GM19035 (cell line): Measurements from ENCODE around the gene TRNP1.

Experiments
- ATAC-seq: cut with Tn5 transposase; IDR thresholded peaks from one replicate; pipeline ENCODE4 v1.9.1; 2021; ENCODE audit not compliant: unreplicated experiment

The TRNP1 gene

GRCh38 chr1:27025718-27026117, 32.2 kb downstream of the TRNP1 start:
- ATAC-seq: no peak

DNA sequence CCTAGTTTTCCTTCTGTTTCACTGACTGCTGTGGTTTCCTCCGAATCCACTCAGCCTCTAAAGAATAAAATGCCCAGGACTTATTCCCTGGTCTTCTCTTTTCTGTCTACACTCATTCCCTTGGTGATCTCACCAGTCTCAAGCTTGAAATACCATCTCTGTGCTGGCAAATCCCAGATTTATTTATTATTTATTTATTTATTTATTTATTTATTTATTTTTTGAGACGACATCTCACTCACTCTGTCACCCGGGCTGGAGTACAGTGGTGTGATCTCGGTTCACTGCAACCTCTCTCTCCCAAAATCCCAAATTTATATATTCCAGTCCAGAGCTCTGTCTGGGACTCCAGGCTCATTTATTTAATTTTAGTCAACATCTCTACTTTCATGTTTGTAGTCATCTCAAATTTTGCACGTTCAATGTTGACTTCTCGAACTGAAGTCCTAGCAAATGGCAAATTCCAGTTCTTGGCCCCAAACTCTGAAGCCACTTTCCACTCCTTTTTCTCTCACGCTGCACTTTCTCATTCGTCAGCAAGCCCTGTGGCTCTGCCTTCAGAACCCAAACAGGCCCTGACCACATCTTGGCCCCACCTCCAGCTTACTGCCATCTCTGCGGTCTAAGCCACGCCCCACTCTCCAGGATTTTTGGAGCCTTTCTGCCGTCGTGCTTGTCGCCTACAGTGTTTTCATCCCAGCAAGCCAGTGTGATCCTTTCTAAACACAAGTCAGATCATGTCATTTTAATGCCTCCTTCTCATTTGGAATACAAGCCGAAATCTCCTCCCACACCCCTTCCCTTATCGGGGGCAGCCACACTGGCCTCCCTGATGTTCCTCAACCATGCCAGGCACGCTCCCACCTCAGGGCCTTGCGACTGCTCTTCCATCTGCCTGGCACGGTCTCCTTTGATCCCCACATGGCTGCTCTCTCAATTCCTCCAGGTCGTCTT, 33.4 kb downstream of the TRNP1 start:
- no peak for ATAC-seq

DNA sequence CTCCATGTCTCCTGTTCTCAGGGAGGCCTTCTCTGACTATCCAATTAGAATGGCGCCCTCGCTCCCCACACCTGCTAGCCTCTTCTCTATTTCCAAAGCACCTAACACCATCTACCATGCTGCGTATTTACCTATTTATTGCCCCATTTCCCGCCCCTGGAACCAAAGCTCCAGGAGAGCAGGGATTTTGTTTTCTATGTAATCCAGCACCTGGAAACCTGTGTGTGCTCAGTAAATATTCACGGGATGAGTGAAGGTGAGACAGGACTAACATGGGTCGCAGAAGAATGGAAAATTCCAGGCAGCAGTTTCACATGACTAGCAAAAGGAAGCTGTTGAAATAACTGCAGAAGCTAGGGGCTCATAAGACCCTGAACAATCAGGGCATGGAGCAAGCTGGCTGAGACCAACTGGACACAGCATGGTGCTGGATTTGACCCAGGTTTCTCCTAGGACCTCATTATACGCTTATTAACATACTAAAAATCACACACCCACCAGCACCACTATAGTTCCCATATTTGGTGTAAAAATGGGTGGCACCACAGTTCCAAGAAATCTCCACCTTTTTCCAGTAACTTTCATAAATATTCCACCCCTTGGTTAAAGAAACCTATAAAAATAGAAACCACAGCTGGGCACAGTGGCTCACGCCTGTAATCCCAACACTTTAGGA, 34.2 kb downstream of the TRNP1 start:
- no peak for ATAC-seq

GRCh38 chr1:27029517-27029916, 36.0 kb downstream of the TRNP1 start:
- ATAC-seq: no peak

DNA sequence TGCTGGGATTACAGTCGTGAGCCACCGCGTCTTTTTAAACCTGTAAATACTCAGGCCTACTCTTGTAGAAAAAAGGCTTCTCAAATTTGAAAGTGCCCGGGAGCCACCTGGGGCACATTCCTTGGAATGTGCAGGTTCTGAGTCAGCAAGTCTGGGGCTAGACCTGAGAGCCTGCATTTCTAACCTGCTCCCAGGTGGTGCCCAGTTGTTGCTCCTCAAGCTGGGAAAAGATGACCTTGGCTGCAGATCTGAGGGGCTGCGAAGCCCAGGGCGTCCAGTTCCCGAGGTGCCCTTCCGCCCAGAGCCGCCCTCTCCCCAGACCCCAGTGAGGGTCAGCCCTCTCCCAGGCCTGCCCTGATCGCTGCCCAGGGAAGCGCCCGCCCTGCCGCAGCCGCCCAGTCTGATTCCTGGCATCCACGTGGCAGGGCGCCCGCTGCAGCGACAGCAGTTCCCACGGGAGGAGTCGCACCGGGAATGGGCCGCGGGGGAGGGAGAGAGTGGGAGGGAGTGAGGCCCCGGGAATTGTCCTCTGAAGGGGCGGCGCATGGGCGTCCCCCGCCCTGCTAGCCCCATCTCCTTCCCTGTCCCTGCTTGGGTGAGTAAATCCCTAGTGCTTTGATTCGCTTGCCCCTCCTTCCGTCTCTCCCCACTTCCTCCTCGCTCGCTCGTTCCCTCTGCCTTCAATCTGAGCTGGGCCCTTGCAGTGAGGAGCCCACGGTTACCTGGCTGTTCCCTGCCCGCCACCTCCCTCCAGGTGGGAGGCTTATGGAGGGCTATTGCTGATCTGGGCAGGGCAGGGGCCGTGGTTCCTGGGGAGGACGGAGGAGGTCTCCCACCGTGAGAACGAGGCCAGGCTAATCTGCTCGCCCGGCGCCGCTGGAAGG, 38.0 kb downstream of the TRNP1 start:
- no peak for ATAC-seq

- no peak for ATAC-seq
Measured at GRCh38 chr1:27032119-27032461, 38.6 kb downstream of the TRNP1 start.

- no peak for ATAC-seq
Measured at GRCh38 chr1:27033043-27033746, 39.7 kb downstream of the TRNP1 start.

DNA sequence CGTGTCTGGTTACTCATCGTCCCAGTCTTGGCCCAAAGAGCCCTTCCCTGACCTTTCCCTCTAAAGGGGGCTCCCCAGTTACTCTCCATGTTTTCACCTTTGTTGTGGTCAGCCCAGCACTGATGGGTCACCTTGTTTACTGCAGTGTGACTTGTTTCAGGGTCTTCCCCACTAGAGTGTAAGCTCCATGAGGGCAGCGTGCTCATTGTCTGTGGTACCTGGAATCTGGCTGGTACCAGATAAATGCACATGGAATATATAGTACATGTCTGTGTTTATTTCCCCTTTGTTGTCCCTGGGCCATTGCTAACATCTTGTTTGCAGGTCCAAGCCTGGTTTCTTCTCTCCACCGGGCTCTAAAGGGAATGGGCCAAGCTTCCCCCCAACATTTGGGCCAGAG, 41.9 kb downstream of the TRNP1 start:
- no peak for ATAC-seq

DNA sequence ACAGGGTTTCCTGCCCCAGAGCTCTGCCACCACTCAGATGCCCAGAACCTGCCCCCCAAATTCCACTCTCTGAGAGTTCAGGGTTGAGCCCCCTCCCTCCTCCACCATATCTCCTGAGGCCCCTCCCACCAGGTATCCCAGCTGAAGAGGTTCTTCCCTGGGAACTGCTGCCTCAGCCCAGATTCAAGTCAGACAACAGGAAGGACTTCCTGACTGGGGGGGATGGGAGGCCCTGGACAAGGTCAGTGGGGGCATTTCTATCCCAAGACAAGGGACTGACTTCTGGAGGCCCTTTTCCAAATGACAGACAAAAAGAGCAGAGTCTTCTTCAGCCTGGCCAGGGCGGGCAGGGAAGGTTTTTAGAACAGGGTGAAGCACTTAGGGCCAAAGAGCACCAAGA, 43.2 kb downstream of the TRNP1 start:
- ATAC-seq: no peak

GRCh38 chr1:27037518-27037917, 44.0 kb downstream of the TRNP1 start:
- ATAC-seq: no peak

GRCh38 chr1:27038020-27038419, 44.5 kb downstream of the TRNP1 start:
- ATAC-seq: no peak

DNA sequence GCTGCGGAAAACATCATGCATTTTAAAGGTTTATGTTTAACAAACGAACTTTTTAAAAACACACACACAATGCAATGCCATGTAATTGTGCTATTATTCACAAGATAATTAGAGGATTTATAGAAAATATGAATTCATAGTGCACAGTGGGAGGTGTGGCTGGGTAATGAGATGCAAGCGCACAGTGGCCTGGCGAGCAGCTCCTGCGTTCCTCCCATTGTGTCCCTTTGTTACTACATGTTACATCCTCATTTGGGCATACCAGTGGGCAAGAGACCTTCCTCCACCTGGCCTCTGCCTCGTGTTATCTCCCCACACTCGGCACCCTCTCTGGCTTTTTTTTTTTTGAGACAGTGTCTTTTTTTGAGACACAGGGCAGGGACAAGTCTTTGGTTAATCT, 49.2 kb downstream of the TRNP1 start:
- ATAC-seq: no peak

DNA sequence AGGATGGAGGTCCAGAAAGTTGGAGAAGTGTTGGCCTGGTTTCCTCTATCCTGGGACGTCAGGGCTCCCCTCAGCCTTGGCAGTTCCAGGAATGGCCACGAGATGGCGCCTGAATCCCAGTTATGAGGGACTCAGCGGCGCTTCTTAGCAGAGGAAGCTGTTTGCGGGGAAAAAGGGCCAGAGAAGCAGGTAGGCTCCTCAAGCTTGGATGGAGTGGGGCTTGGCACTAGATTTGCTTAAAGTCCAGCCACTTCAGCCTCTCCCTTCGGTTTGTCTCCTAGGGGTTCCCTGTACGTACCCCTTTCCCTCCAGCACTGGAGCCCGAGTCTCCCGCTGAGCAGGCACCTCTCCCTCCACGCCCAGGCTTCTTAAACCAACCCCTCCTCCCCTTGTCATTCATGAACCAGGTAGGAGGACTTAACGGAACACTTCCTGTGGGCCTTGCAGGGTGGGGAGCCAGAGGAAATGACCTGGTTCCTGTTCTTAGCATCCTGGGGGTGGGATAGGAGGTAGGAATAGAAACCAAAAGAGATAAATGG, 51.2 kb downstream of the TRNP1 start:
- ATAC-seq: peak; percentile 67

GRCh38 chr1:27045973-27046558, 52.6 kb downstream of the TRNP1 start:
- ATAC-seq: no peak

DNA sequence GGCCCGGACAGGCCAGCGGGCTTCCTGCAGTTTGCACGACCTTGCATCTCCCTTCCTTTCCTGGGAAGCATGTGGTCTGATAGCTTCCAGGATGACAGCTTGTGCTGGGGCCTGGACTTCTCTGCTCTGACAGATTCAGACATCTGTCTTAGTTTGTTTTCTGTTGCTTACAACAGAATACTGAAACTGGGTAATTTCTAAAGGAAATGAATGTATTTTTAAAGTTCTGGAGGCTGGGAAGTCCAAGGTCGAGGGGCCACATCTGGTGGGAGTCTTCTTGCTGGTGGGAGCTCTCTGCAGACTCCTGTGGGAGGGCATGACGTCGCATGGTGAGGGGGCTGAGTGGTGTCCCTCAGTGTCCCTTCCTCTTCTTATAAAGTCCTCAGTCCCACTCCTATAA, 54.4 kb downstream of the TRNP1 start:
- no peak for ATAC-seq

DNA sequence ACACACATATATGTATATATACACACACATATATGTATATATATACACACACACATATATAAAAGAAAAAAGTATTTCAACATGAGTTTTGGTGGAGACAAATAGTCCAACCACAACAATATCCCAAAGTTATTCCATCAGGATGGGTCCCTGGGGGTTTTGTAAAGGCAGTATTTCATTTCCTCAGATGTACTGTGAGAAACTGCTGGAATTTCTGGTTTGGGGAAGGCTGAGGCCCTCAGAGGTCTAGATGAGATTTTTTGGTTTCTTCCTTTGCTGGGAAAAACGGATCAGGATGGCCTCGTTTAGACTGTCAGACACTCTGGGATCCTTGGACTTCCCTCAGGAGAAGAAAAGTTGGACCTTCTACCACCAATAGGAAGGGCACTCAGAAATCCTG, 55.6 kb downstream of the TRNP1 start:
- no peak for ATAC-seq

- no peak for ATAC-seq
Measured at GRCh38 chr1:27049607-27050006, 56.1 kb downstream of the TRNP1 start.
